ENCODE measurements around the gene RASAL2. TPM values are rescaled to one million over a fixed set of nuclear protein-coding genes. Genes with fewer than 3 reads are reported as not detected.

RASAL2 gene
- total RNA-seq, 1 experiment from 2014 or later = 56.9 TPM

GRCh38 chr1:178364782-178365181 is 270.9 kb downstream of the RASAL2 start:
- H3K27me3 Mint-ChIP-seq (ENCODE audit: insufficient read depth, unreplicated experiment) = no peaks in the 10 kb centered on the region
- no peak overlapping the region for H3K4me3 Mint-ChIP-seq (ENCODE audit: unreplicated experiment)
- no peaks in the 10 kb centered on the region for H3K9me3 Mint-ChIP-seq (ENCODE audit: unreplicated experiment)
- H3K36me3 Mint-ChIP-seq (ENCODE audit: insufficient read depth, unreplicated experiment) = no peaks in the 10 kb centered on the region
- intact Hi-C loops (cut with micrococcal nuclease) = no loop called here
- peaks cover 15% of the 10 kb centered on the region for H3K4me1 Mint-ChIP-seq (ENCODE audit: insufficient read depth, unreplicated experiment)
- no peak for DNase-seq (ENCODE audit: unreplicated experiment)
- CTCF ChIA-PET = interaction anchor here (0.8 to 1.6 kb wide), 3 partner anchors 10 to 137 kb away, joined by 3 to 10 read pairs (median 3); no protein-coding TSS in a partner anchor
- no peak for TF ChIP-seq CTCF (IDR thresholded peaks at IDR 0.05; ENCODE audit: unreplicated experiment)
- POLR2A ChIA-PET = interaction anchor here (0.6 to 0.8 kb wide), 2 partner anchors 10 to 48 kb away, joined by 3 read pairs; no protein-coding TSS in a partner anchor
- no TSS peak for BruUV-seq (replicated peaks)
- no peak overlapping the region for H3K27ac Mint-ChIP-seq (ENCODE audit: low read depth, unreplicated experiment)

GRCh38 chr1:178367151-178367550 is 273.2 kb downstream of the RASAL2 start:
- no TSS peak for BruUV-seq (replicated peaks)
- DNase-seq (ENCODE audit: unreplicated experiment) = no peak
- H3K9me3 Mint-ChIP-seq (ENCODE audit: unreplicated experiment) = no peaks in the 10 kb centered on the region
- H3K4me3 Mint-ChIP-seq (ENCODE audit: unreplicated experiment) = no peak overlapping the region
- ChIA-PET CTCF (interaction anchor here (0.6 to 1.2 kb wide), 5 partner anchors 19 to 135 kb away, joined by 3 to 5 read pairs (median 4); no protein-coding TSS in a partner anchor), POLR2A (interaction anchor here (0.6 to 0.8 kb wide), 3 partner anchors 19 to 1953 kb away, joined by 3 to 4 read pairs (median 3); no protein-coding TSS in a partner anchor)
- no peak for TF ChIP-seq CTCF (IDR thresholded peaks at IDR 0.05; ENCODE audit: unreplicated experiment)
- H3K27me3 Mint-ChIP-seq (ENCODE audit: insufficient read depth, unreplicated experiment) = no peaks in the 10 kb centered on the region
- intact Hi-C loops (cut with micrococcal nuclease) = no loop called here
- H3K36me3 Mint-ChIP-seq (ENCODE audit: insufficient read depth, unreplicated experiment) = no peaks in the 10 kb centered on the region
- no peak overlapping the region for H3K27ac Mint-ChIP-seq (ENCODE audit: low read depth, unreplicated experiment)
- H3K4me1 Mint-ChIP-seq (ENCODE audit: insufficient read depth, unreplicated experiment) = peaks cover 10% of the 10 kb centered on the region

- ChIA-PET CTCF (no interaction called here), POLR2A (interaction anchor here (0.6 kb wide), 1 partner anchor 151 kb away, joined by 3 read pairs; no protein-coding TSS in a partner anchor)
- Mint-ChIP-seq H3K4me3 (ENCODE audit: unreplicated experiment) (no peak overlapping the region), H3K27me3 (ENCODE audit: insufficient read depth, unreplicated experiment) (no peaks in the 10 kb centered on the region), H3K4me1 (ENCODE audit: insufficient read depth, unreplicated experiment) (peaks cover under 1% of the 10 kb centered on the region), H3K9me3 (ENCODE audit: unreplicated experiment) (no peaks in the 10 kb centered on the region), H3K27ac (ENCODE audit: low read depth, unreplicated experiment) (no peak overlapping the region), H3K36me3 (ENCODE audit: insufficient read depth, unreplicated experiment) (no peaks in the 10 kb centered on the region)
- no peak for TF ChIP-seq CTCF (IDR thresholded peaks at IDR 0.05; ENCODE audit: unreplicated experiment)
- no TSS peak for BruUV-seq (replicated peaks)
- no peak for DNase-seq (ENCODE audit: unreplicated experiment)
- intact Hi-C loops (cut with micrococcal nuclease) = no loop called here
These were observed 274.3 kb downstream of the RASAL2 start for GRCh38 chr1:178368208-178368607.

- H3K4me3 Mint-ChIP-seq (ENCODE audit: unreplicated experiment) = no peak overlapping the region
- BruUV-seq (replicated peaks) = no TSS peak
- POLR2A ChIA-PET = interaction anchor here (0.6 to 2.2 kb wide), 6 partner anchors 10 to 137 kb away, joined by 3 to 11 read pairs (median 4); no protein-coding TSS in a partner anchor
- H3K27me3 Mint-ChIP-seq (ENCODE audit: insufficient read depth, unreplicated experiment) = no peaks in the 10 kb centered on the region
- H3K36me3 Mint-ChIP-seq (ENCODE audit: insufficient read depth, unreplicated experiment) = no peaks in the 10 kb centered on the region
- no peaks in the 10 kb centered on the region for H3K9me3 Mint-ChIP-seq (ENCODE audit: unreplicated experiment)
- no peak overlapping the region for H3K27ac Mint-ChIP-seq (ENCODE audit: low read depth, unreplicated experiment)
- no peak for TF ChIP-seq CTCF (IDR thresholded peaks at IDR 0.05; ENCODE audit: unreplicated experiment)
- CTCF ChIA-PET = interaction anchor here (0.9 to 1.9 kb wide), 6 partner anchors 10 to 138 kb away, joined by 3 to 13 read pairs (median 4); no protein-coding TSS in a partner anchor
- no peaks in the 10 kb centered on the region for H3K4me1 Mint-ChIP-seq (ENCODE audit: insufficient read depth, unreplicated experiment)
- intact Hi-C loops (cut with micrococcal nuclease) = no loop called here
- no peak for DNase-seq (ENCODE audit: unreplicated experiment)
These were observed 277.3 kb downstream of the RASAL2 start for GRCh38 chr1:178371235-178371634.

All from MCF 10A (cell line).